Tibial nerve (tissue), 4 donors: Measurements from ENCODE around the gene SNED1.

Source experiments
- EP300 ChIP-seq, 2 donors: sonication (generic); formaldehyde crosslinking; IDR thresholded peaks; one replicate each; pipeline ENCODE4 v1.6.1; 2017; ENCODE audit warnings: antibody characterized with exemption in 2 of 2, mild to moderate bottlenecking in 1 of 2
- TF ChIP-seq, protein P1 (sequence below), 5 experiments: fragments of 200-600 bp in 3 of 5; fragments of 450-650 bp in 2 of 5; sonication (generic) in 3 of 5; IDR thresholded peaks; one replicate each; pipeline ENCODE4 v1.5.1; 2016 to 2019; ENCODE audit warnings: antibody characterized with exemption in 5 of 5, mild to moderate bottlenecking in 3 of 5, moderate library complexity in 2 of 5

DNA sequence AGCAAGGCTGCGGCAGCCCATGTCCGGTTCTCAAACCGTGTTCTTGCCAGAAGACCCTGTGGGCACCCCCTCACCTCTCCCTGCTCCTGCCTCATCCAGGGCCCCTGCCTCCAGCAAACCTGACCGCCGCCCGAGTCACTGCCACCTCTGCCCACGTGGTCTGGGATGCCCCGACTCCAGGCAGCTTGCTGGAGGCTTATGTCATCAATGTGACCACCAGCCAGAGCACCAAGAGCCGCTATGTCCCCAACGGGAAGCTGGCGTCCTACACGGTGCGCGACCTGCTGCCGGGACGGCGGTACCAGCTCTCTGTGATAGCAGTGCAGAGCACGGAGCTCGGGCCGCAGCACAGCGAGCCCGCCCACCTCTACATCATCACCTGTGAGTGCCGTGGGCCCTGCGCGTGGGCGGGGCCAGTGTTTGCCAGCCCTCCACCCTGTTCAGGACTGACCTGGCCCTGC is 71.4 kb downstream of the SNED1 start:
- TF ChIP-seq, protein P1, sequence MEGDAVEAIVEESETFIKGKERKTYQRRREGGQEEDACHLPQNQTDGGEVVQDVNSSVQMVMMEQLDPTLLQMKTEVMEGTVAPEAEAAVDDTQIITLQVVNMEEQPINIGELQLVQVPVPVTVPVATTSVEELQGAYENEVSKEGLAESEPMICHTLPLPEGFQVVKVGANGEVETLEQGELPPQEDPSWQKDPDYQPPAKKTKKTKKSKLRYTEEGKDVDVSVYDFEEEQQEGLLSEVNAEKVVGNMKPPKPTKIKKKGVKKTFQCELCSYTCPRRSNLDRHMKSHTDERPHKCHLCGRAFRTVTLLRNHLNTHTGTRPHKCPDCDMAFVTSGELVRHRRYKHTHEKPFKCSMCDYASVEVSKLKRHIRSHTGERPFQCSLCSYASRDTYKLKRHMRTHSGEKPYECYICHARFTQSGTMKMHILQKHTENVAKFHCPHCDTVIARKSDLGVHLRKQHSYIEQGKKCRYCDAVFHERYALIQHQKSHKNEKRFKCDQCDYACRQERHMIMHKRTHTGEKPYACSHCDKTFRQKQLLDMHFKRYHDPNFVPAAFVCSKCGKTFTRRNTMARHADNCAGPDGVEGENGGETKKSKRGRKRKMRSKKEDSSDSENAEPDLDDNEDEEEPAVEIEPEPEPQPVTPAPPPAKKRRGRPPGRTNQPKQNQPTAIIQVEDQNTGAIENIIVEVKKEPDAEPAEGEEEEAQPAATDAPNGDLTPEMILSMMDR (IDR thresholded peaks at IDR 0.05), result no peak
- TF ChIP-seq EP300 (IDR thresholded peaks at IDR 0.05), result no peak
